Motor neuron (in vitro differentiated cells): Measurements from ENCODE around the gene STRAP. TPM values are rescaled to one million over a fixed set of nuclear protein-coding genes. Genes with fewer than 3 reads are reported as not detected.

Experiments
- ATAC-seq, 8 experiments: fragments of 200-7000 bp; cut with Tn5 transposase; replicated peaks in 6 of 8; 2 replicates each; pipeline ENCODE4 v1.8.0; 2021; ENCODE audit warnings: mild to moderate bottlenecking in 8 of 8, moderate library complexity in 8 of 8
- H3K27ac ChIP-seq, 2 donors: fragments of 250-450 bp; sonication (Bioruptor Pico); 2 replicates each; pipeline ENCODE4 v1.9.0; 2021; ENCODE audit warnings: antibody characterized with exemption in 2 of 2, mild to moderate bottlenecking in 2 of 2, moderate library complexity in 1 of 2
- H3K4me1 ChIP-seq, 2 donors: fragments of 250-450 bp; sonication (Bioruptor Pico); replicated peaks in 1 of 2; 2 replicates each; pipeline ENCODE4 v1.6.1; 2021; ENCODE audit warnings: antibody characterized with exemption in 2 of 2, mild to moderate bottlenecking in 2 of 2, moderate library complexity in 1 of 2
- H3K4me3 ChIP-seq, 5 donors: fragments of 250-450 bp; sonication (Bioruptor Pico); 2 replicates each; pipeline ENCODE4 v1.9.0; 2021; ENCODE audit warnings: antibody characterized with exemption in 5 of 5, mild to moderate bottlenecking in 5 of 5, moderate library complexity in 4 of 5
- WGBS, 10 experiments: fragments of 450-650 bp; shearing (Covaris generic); methylation state at CpG; one replicate each; pipeline ENCODE4 v1.0.0; 2022; 5-methylcytosine and 5-hydroxymethylcytosine counted together
- in situ Hi-C, 9 experiments: fragments of 400-800 bp; cut with MboI; loops; one replicate each; pipeline ENCODE4 v1.15.0; 2021; ENCODE audit warnings: low sequenced_read_pairs in 9 of 9, low pct_unique_long_range_greater_than_20kb in 2 of 9; ENCODE audit not compliant: unreplicated experiment in 9 of 9
- total RNA-seq, 8 experiments: library from RNA; unstranded; fragments of 300-600 nt; gene quantifications; 2 replicates each; pipeline versions ENCODE4 v1.2.3 to v1.2.4, GENCODE V29; 2022

Gene STRAP
- 100 to 1,000 TPM; 139 to 221 (median 171) TPM for total RNA-seq

GRCh38 chr12:15882118-15882971, at the start of gene STRAP:
Gene STRAP, plus strand, starts transcription at chr12:15882387. Its CDS starts 321 bp downstream, at chr12:15882708.
- Histone ChIP-seq H3K4me1 (peaks cover 2 to 13% of the 10 kb centered on the region in 2 donors), H3K27ac (peak within 1 kb of the TSS; percentile 95 to 97), H3K4me3 (peak within 1 kb of the TSS; percentile 62 to 85 (median 67))
- 0 to 3% (median 0%) methylated on average over 3 to 8 of the region's 63 CpGs; no CpG with 5 or more reads in 5 of the 10 experiments for WGBS, 10 experiments
- in situ Hi-C loops: no loop called here
- ATAC-seq: peak; percentile 86 to 96 (median 94)

GRCh38 chr12:15834575-15834974, 47.6 kb upstream of the STRAP start:
- no peak overlapping the region for H3K4me3 ChIP-seq
- WGBS, 10 experiments: 36 to 99% (median 88%) methylated on average over 2 to 4 of the region's 4 CpGs; no CpG with 5 or more reads in 1 of the 10 experiments
- ATAC-seq: peak in 3 of 8 experiments; percentile 23 to 46 (median 38)
- in situ Hi-C loops: loop anchor here in 3 of 9 experiments (25.0 kb wide), 1 partner anchor 247 kb away; no protein-coding TSS in a partner anchor
- H3K4me1 ChIP-seq: no peaks in the 10 kb centered on the region
- no peak overlapping the region for H3K27ac ChIP-seq

GRCh38 chr12:15837141-15837790, 44.9 kb upstream of the STRAP start:
- H3K4me3 ChIP-seq: no peak overlapping the region
- H3K4me1 ChIP-seq: no peaks in the 10 kb centered on the region
- ATAC-seq: no peak
- H3K27ac ChIP-seq: no peak overlapping the region
- in situ Hi-C loops: loop anchor here in 3 of 9 experiments (25.0 kb wide), 1 partner anchor 250 kb away; no protein-coding TSS in a partner anchor
- 6 to 100% (median 85%) methylated on average over 2 to 5 of the region's 5 CpGs for WGBS, 10 experiments

GRCh38 chr12:15839041-15839440, 43.1 kb upstream of the STRAP start:
- Histone ChIP-seq H3K27ac (no peak overlapping the region), H3K4me1 (no peaks in the 10 kb centered on the region), H3K4me3 (no peak overlapping the region)
- in situ Hi-C loops: loop anchor here in 3 of 9 experiments (25.0 kb wide), 1 partner anchor 252 kb away; no protein-coding TSS in a partner anchor
- peak in 2 of 8 experiments; percentile 48 to 50 for ATAC-seq
- WGBS, 10 experiments: 20 to 92% (median 79%) methylated on average over 1 to 2 of the region's 2 CpGs; no CpG with 5 or more reads in 3 of the 10 experiments

GRCh38 chr12:15839682-15840081, 42.5 kb upstream of the STRAP start:
- Histone ChIP-seq H3K27ac (no peak overlapping the region), H3K4me3 (no peak overlapping the region), H3K4me1 (no peaks in the 10 kb centered on the region)
- in situ Hi-C loops: loop anchor here in 3 of 9 experiments (25.0 kb wide), 1 partner anchor 252 kb away; no protein-coding TSS in a partner anchor
- no peak for ATAC-seq

- WGBS, 10 experiments: 47 to 100% (median 87%) methylated on average over 1 to 3 of the region's 3 CpGs; no CpG with 5 or more reads in 2 of the 10 experiments
- H3K4me3 ChIP-seq: no peak overlapping the region
- ATAC-seq: no peak
- in situ Hi-C loops: loop anchor here in 3 of 9 experiments (25.0 kb wide), 1 partner anchor 255 kb away; no protein-coding TSS in a partner anchor
- no peak overlapping the region for H3K27ac ChIP-seq
- H3K4me1 ChIP-seq: no peaks in the 10 kb centered on the region
Measured at GRCh38 chr12:15842108-15842507, 40.1 kb upstream of the STRAP start.

- WGBS, 10 experiments: 21 to 100% (median 83%) methylated on average over 1 to 2 of the region's 2 CpGs
- no peak for ATAC-seq
- no peak overlapping the region for H3K27ac ChIP-seq
- H3K4me3 ChIP-seq: no peak overlapping the region
- in situ Hi-C loops: loop anchor here in 3 of 9 experiments (25.0 kb wide), 1 partner anchor 260 kb away; no protein-coding TSS in a partner anchor
- H3K4me1 ChIP-seq: no peaks in the 10 kb centered on the region
Measured at GRCh38 chr12:15846887-15847286, 35.3 kb upstream of the STRAP start.

GRCh38 chr12:15848606-15849005, 33.6 kb upstream of the STRAP start:
- Histone ChIP-seq H3K4me3 (no peak overlapping the region), H3K4me1 (no peaks in the 10 kb centered on the region), H3K27ac (no peak overlapping the region)
- in situ Hi-C loops: loop anchor here in 3 of 9 experiments (25.0 kb wide), 1 partner anchor 261 kb away; no protein-coding TSS in a partner anchor
- no peak for ATAC-seq
- WGBS, 10 experiments: 78 to 100% (median 100%) methylated on average over 1 of the region's 1 CpG; no CpG with 5 or more reads in 2 of the 10 experiments

- H3K27ac ChIP-seq: no peak overlapping the region
- H3K4me1 ChIP-seq: no peaks in the 10 kb centered on the region
- in situ Hi-C loops: loop anchor here in 5 of 9 experiments (5.0 to 25.0 kb wide), 5 partner anchors 256 to 564 kb away; no protein-coding TSS in a partner anchor
- 54 to 100% (median 89%) methylated on average over 1 to 3 of the region's 3 CpGs for WGBS, 10 experiments
- peak in 2 of 8 experiments; percentile 29 to 62 for ATAC-seq
- H3K4me3 ChIP-seq: no peak overlapping the region
Measured at GRCh38 chr12:15851045-15851620, 31.1 kb upstream of the STRAP start.

GRCh38 chr12:15851919-15852318, 30.3 kb upstream of the STRAP start:
- in situ Hi-C loops: loop anchor here in 5 of 9 experiments (5.0 to 25.0 kb wide), 5 partner anchors 257 to 565 kb away; no protein-coding TSS in a partner anchor
- H3K4me1 ChIP-seq: no peaks in the 10 kb centered on the region
- 60 to 100% (median 83%) methylated on average over 1 to 3 of the region's 3 CpGs; no CpG with 5 or more reads in 1 of the 10 experiments for WGBS, 10 experiments
- no peak overlapping the region for H3K27ac ChIP-seq
- ATAC-seq: peak in 1 of 8 experiments; percentile 25
- no peak overlapping the region for H3K4me3 ChIP-seq

- no peak overlapping the region for H3K27ac ChIP-seq
- no peaks in the 10 kb centered on the region for H3K4me1 ChIP-seq
- H3K4me3 ChIP-seq: no peak overlapping the region
- in situ Hi-C loops: loop anchor here in 5 of 9 experiments (5.0 to 25.0 kb wide), 5 partner anchors 258 to 565 kb away; no protein-coding TSS in a partner anchor
- 21 to 100% (median 85%) methylated on average over 1 to 5 of the region's 5 CpGs; no CpG with 5 or more reads in 5 of the 10 experiments for WGBS, 10 experiments
- ATAC-seq: peak in 5 of 8 experiments; percentile 59 to 92 (median 85)
Measured at GRCh38 chr12:15852383-15852782, 29.8 kb upstream of the STRAP start.

GRCh38 chr12:15853877-15854276, 28.3 kb upstream of the STRAP start:
- 68 to 100% (median 83%) methylated on average over 1 to 4 of the region's 4 CpGs; no CpG with 5 or more reads in 1 of the 10 experiments for WGBS, 10 experiments
- no peak overlapping the region for H3K4me3 ChIP-seq
- H3K27ac ChIP-seq: no peak overlapping the region
- no peak for ATAC-seq
- H3K4me1 ChIP-seq: no peaks in the 10 kb centered on the region
- in situ Hi-C loops: loop anchor here in 5 of 9 experiments (5.0 to 25.0 kb wide), 5 partner anchors 259 to 567 kb away; no protein-coding TSS in a partner anchor
